ENCODE results near the gene AQP5. TPM values are rescaled to one million over a fixed set of nuclear protein-coding genes. Genes with fewer than 3 reads are reported as not detected.
"Not testable (repeated sequence)": the region's sequence is repeated elsewhere in the genome, so short reads cannot be mapped to it uniquely, and the experiment has no call there.

Gene AQP5
- total RNA-seq, 1 experiment from 2014 or later, result not detected

- Histone ChIP-seq H3K36me3 (peaks cover 32% of the 10 kb centered on the region), H3K27me3 (no peaks in the 10 kb centered on the region), H3K9me3 (no peaks in the 10 kb centered on the region), H3K4me3 (no peak overlapping the region)
- DNase-seq, result no peak
Observed at GRCh38 chr12:49982246-49983087, 20.8 kb downstream of the AQP5 start.

- peak; percentile 84 for DNase-seq
- Histone ChIP-seq H3K27me3 (no peaks in the 10 kb centered on the region), H3K36me3 (peaks cover 46% of the 10 kb centered on the region), H3K9me3 (no peaks in the 10 kb centered on the region), H3K4me3 (no peak overlapping the region)
Observed at GRCh38 chr12:49983892-49984291, 22.2 kb downstream of the AQP5 start.

- Histone ChIP-seq H3K27me3 (no peaks in the 10 kb centered on the region), H3K4me3 (no peak overlapping the region), H3K9me3 (no peaks in the 10 kb centered on the region), H3K36me3 (peaks cover 52% of the 10 kb centered on the region)
- no peak for DNase-seq
Observed at GRCh38 chr12:49984476-49985359, 23.0 kb downstream of the AQP5 start.

- DNase-seq, result no peak
- Histone ChIP-seq H3K9me3 (no peaks in the 10 kb centered on the region), H3K27me3 (no peaks in the 10 kb centered on the region), H3K36me3 (peaks cover 62% of the 10 kb centered on the region), H3K4me3 (no peak overlapping the region)
Observed at GRCh38 chr12:49985981-49986380, 24.3 kb downstream of the AQP5 start.

GRCh38 chr12:49986476-49986875, 24.8 kb downstream of the AQP5 start:
- H3K27me3 ChIP-seq, DNase-seq, H3K4me3 ChIP-seq, H3K9me3 ChIP-seq: not testable (repeated sequence)
- peaks cover 64% of the 10 kb centered on the region for H3K36me3 ChIP-seq

- Histone ChIP-seq H3K9me3 (no peaks in the 10 kb centered on the region), H3K27me3 (no peaks in the 10 kb centered on the region), H3K36me3 (peaks cover 77% of the 10 kb centered on the region), H3K4me3 (no peak overlapping the region)
- no peak for DNase-seq
Observed at GRCh38 chr12:49987625-49988303, 26.1 kb downstream of the AQP5 start.

GRCh38 chr12:49989400-49989799, 27.7 kb downstream of the AQP5 start:
- H3K36me3 ChIP-seq, result peaks cover 88% of the 10 kb centered on the region

GRCh38 chr12:49990273-49990672, 28.6 kb downstream of the AQP5 start:
- Histone ChIP-seq H3K27me3 (no peaks in the 10 kb centered on the region), H3K9me3 (no peaks in the 10 kb centered on the region), H3K4me3 (no peak overlapping the region), H3K36me3 (peaks cover 88% of the 10 kb centered on the region)
- no peak for DNase-seq

More at GRCh38 chr12:49989400-49989799, 27.7 kb downstream of the AQP5 start:
- H3K27me3 ChIP-seq, H3K4me3 ChIP-seq, DNase-seq, H3K9me3 ChIP-seq: not testable (repeated sequence)

GRCh38 chr12:49998453-49998852, 36.8 kb downstream of the AQP5 start:
- Histone ChIP-seq H3K36me3 (peaks cover 88% of the 10 kb centered on the region), H3K27me3 (no peaks in the 10 kb centered on the region), H3K4me3 (no peak overlapping the region), H3K9me3 (no peaks in the 10 kb centered on the region)
- no peak for DNase-seq

GRCh38 chr12:50003595-50003994, 41.9 kb downstream of the AQP5 start:
- Histone ChIP-seq H3K27me3 (no peaks in the 10 kb centered on the region), H3K36me3 (peaks cover 82% of the 10 kb centered on the region), H3K4me3 (no peak overlapping the region), H3K9me3 (no peaks in the 10 kb centered on the region)
- DNase-seq, result no peak

GRCh38 chr12:50004696-50005095, 43.0 kb downstream of the AQP5 start:
- H3K36me3 ChIP-seq, result peaks cover 81% of the 10 kb centered on the region

GRCh38 chr12:50005175-50005574, 43.5 kb downstream of the AQP5 start:
- no peaks in the 10 kb centered on the region for H3K9me3 ChIP-seq
- no peaks in the 10 kb centered on the region for H3K27me3 ChIP-seq
- no peak overlapping the region for H3K4me3 ChIP-seq
- DNase-seq, result no peak
- peaks cover 83% of the 10 kb centered on the region for H3K36me3 ChIP-seq

More at GRCh38 chr12:50004696-50005095, 43.0 kb downstream of the AQP5 start:
- H3K9me3 ChIP-seq, result no peaks in the 10 kb centered on the region
- DNase-seq, result no peak
- H3K4me3 ChIP-seq, result no peak overlapping the region
- H3K27me3 ChIP-seq, result no peaks in the 10 kb centered on the region

- no peak overlapping the region for H3K4me3 ChIP-seq
- DNase-seq, result no peak
- no peaks in the 10 kb centered on the region for H3K27me3 ChIP-seq
- H3K9me3 ChIP-seq, result no peaks in the 10 kb centered on the region
- peaks cover 81% of the 10 kb centered on the region for H3K36me3 ChIP-seq
Observed at GRCh38 chr12:50006280-50006679, 44.6 kb downstream of the AQP5 start.

- H3K9me3 ChIP-seq, result no peaks in the 10 kb centered on the region
- H3K27me3 ChIP-seq, result no peaks in the 10 kb centered on the region
- peaks cover 77% of the 10 kb centered on the region for H3K36me3 ChIP-seq
- no peak overlapping the region for H3K4me3 ChIP-seq
- DNase-seq, result no peak
Observed at GRCh38 chr12:50006754-50007442, 45.2 kb downstream of the AQP5 start.

GRCh38 chr12:50013361-50014147, 51.9 kb downstream of the AQP5 start:
- peaks cover 68% of the 10 kb centered on the region for H3K36me3 ChIP-seq
- no peak for DNase-seq
- no peaks in the 10 kb centered on the region for H3K27me3 ChIP-seq
- no peaks in the 10 kb centered on the region for H3K9me3 ChIP-seq
- H3K4me3 ChIP-seq, result no peak overlapping the region

- no peaks in the 10 kb centered on the region for H3K27me3 ChIP-seq
- DNase-seq, result no peak
- H3K9me3 ChIP-seq, result no peaks in the 10 kb centered on the region
- H3K36me3 ChIP-seq, result peaks cover 63% of the 10 kb centered on the region
- no peak overlapping the region for H3K4me3 ChIP-seq
Observed at GRCh38 chr12:50014342-50014741, 52.7 kb downstream of the AQP5 start.
